Mononuclear cell (primary cell): ENCODE results near the gene SMOC2. TPM values are rescaled to one million over a fixed set of nuclear protein-coding genes. Genes with fewer than 3 reads are reported as not detected.
"Not testable (repeated sequence)": the region's sequence is repeated elsewhere in the genome, so short reads cannot be mapped to it uniquely, and the experiment has no call there.

Source experiments
- H3K27me3 ChIP-seq: 2 replicates; pipeline ENCODE4 v1.6.0; 2011; ENCODE audit warnings: low read length, control low read depth; ENCODE audit not compliant: insufficient read depth
- H3K4me1 ChIP-seq: 2 replicates; pipeline ENCODE4 v1.5.1; 2011; ENCODE audit warnings: mild to moderate bottlenecking, low read length, control low read depth; ENCODE audit not compliant: insufficient read depth
- H3K4me3 ChIP-seq: 2 replicates; pipeline ENCODE4 v1.5.1; 2011; ENCODE audit warnings: mild to moderate bottlenecking, low read length, moderate library complexity
- H3K9me3 ChIP-seq: 2 replicates; pipeline ENCODE4 v1.5.1; 2011; ENCODE audit warnings: low read depth, mild to moderate bottlenecking, control low read depth, low read length
- total RNA-seq: library from RNA; depleted of rRNA; stranded (reverse); fragments of >200 nt; gene quantifications from one replicate; pipeline ENCODE4 v1.2.3, GENCODE V29; 2012

The SMOC2 gene
- total RNA-seq, 1 donor, result not detected

- Histone ChIP-seq H3K9me3 (no peaks in the 10 kb centered on the region), H3K4me1 (no peaks in the 10 kb centered on the region), H3K4me3 (no peak overlapping the region), H3K27me3 (no peaks in the 10 kb centered on the region)
Measured at GRCh38 chr6:168603234-168603633, 162.2 kb downstream of the SMOC2 start.

- no peaks in the 10 kb centered on the region for H3K4me1 ChIP-seq
- no peaks in the 10 kb centered on the region for H3K9me3 ChIP-seq
- no peaks in the 10 kb centered on the region for H3K27me3 ChIP-seq
- no peak overlapping the region for H3K4me3 ChIP-seq
Measured at GRCh38 chr6:168605964-168606363, 165.0 kb downstream of the SMOC2 start.

- H3K27me3 ChIP-seq, result no peaks in the 10 kb centered on the region
- H3K9me3 ChIP-seq, result no peaks in the 10 kb centered on the region
- H3K4me1 ChIP-seq, result no peaks in the 10 kb centered on the region
- H3K4me3 ChIP-seq, result no peak overlapping the region
Measured at GRCh38 chr6:168606722-168607121, 165.7 kb downstream of the SMOC2 start.

GRCh38 chr6:168607272-168608112 is 166.5 kb downstream of the SMOC2 start:
- H3K27me3 ChIP-seq, result no peaks in the 10 kb centered on the region

GRCh38 chr6:168608113-168608400 is 167.1 kb downstream of the SMOC2 start:
- no peaks in the 10 kb centered on the region for H3K9me3 ChIP-seq
- H3K4me1 ChIP-seq, result no peaks in the 10 kb centered on the region
- H3K4me3 ChIP-seq, result no peak overlapping the region
- H3K27me3 ChIP-seq, result no peaks in the 10 kb centered on the region

More at GRCh38 chr6:168607272-168608112, 166.5 kb downstream of the SMOC2 start:
- no peaks in the 10 kb centered on the region for H3K9me3 ChIP-seq
- no peaks in the 10 kb centered on the region for H3K4me1 ChIP-seq
- H3K4me3 ChIP-seq, result no peak overlapping the region

- Histone ChIP-seq H3K4me3 (no peak overlapping the region), H3K27me3 (no peaks in the 10 kb centered on the region), H3K9me3 (no peaks in the 10 kb centered on the region), H3K4me1 (no peaks in the 10 kb centered on the region)
Measured at GRCh38 chr6:168609026-168609685, 168.2 kb downstream of the SMOC2 start.

- no peak overlapping the region for H3K4me3 ChIP-seq
- H3K9me3 ChIP-seq, result no peaks in the 10 kb centered on the region
- no peaks in the 10 kb centered on the region for H3K4me1 ChIP-seq
- H3K27me3 ChIP-seq, result no peaks in the 10 kb centered on the region
Measured at GRCh38 chr6:168609914-168610490, 169.0 kb downstream of the SMOC2 start.

- H3K27me3 ChIP-seq, H3K4me1 ChIP-seq, H3K9me3 ChIP-seq, H3K4me3 ChIP-seq: not testable (repeated sequence)
Measured at GRCh38 chr6:168610966-168611365, 170.0 kb downstream of the SMOC2 start.

- H3K9me3 ChIP-seq, result no peaks in the 10 kb centered on the region
- no peaks in the 10 kb centered on the region for H3K27me3 ChIP-seq
- H3K4me3 ChIP-seq, result no peak overlapping the region
- H3K4me1 ChIP-seq, result no peaks in the 10 kb centered on the region
Measured at GRCh38 chr6:168611691-168612090, 170.7 kb downstream of the SMOC2 start.

GRCh38 chr6:168612586-168612985 is 171.6 kb downstream of the SMOC2 start:
- Histone ChIP-seq H3K9me3 (no peaks in the 10 kb centered on the region), H3K27me3 (no peaks in the 10 kb centered on the region), H3K4me3 (no peak overlapping the region), H3K4me1 (no peaks in the 10 kb centered on the region)

GRCh38 chr6:168615837-168616236 is 174.9 kb downstream of the SMOC2 start:
- Histone ChIP-seq H3K27me3 (no peaks in the 10 kb centered on the region), H3K9me3 (no peaks in the 10 kb centered on the region), H3K4me1 (no peaks in the 10 kb centered on the region), H3K4me3 (no peak overlapping the region)

GRCh38 chr6:168616816-168617765 is 176.1 kb downstream of the SMOC2 start:
- no peaks in the 10 kb centered on the region for H3K27me3 ChIP-seq
- peaks cover 4% of the 10 kb centered on the region for H3K9me3 ChIP-seq
- H3K4me1 ChIP-seq, result no peaks in the 10 kb centered on the region
- no peak overlapping the region for H3K4me3 ChIP-seq

GRCh38 chr6:168618546-168619315 is 177.7 kb downstream of the SMOC2 start:
- Histone ChIP-seq H3K27me3 (no peaks in the 10 kb centered on the region), H3K4me3 (no peak overlapping the region), H3K4me1 (no peaks in the 10 kb centered on the region), H3K9me3 (peaks cover 4% of the 10 kb centered on the region)

GRCh38 chr6:168619560-168620314 is 178.8 kb downstream of the SMOC2 start:
- no peaks in the 10 kb centered on the region for H3K4me1 ChIP-seq
- no peaks in the 10 kb centered on the region for H3K27me3 ChIP-seq
- peaks cover 4% of the 10 kb centered on the region for H3K9me3 ChIP-seq
- no peak overlapping the region for H3K4me3 ChIP-seq
